GM12878 (cell line): ENCODE measurements around the gene CAMK1. TPM values are rescaled to one million over a fixed set of nuclear protein-coding genes. Genes with fewer than 3 reads are reported as not detected.

ENCODE experiments used
- CHD1 ChIP-seq: IDR thresholded peaks from 2 replicates; pipeline ENCODE4 v1.6.1; 2012; ENCODE audit warnings: low read depth, low read length, improper control_type of control experiment
- GATAD2B ChIP-seq: fragments of 450-650 bp; conservative IDR thresholded peaks from 2 replicates; pipeline ENCODE4 v1.6.1; 2017; ENCODE audit warnings: low read depth, mild to moderate bottlenecking, moderate library complexity
- IKZF1 ChIP-seq: fragments of 450-650 bp; conservative IDR thresholded peaks from 2 replicates; pipeline ENCODE4 v1.6.1; 2017; ENCODE audit warnings: antibody characterized with exemption, mild to moderate bottlenecking
- IRF4 ChIP-seq: IDR thresholded peaks from 2 replicates; pipeline ENCODE4 v1.6.1; 2011; ENCODE audit warnings: low read depth, low read length
- MEF2B ChIP-seq: fragments of 450-650 bp; IDR thresholded peaks from 2 replicates; pipeline ENCODE4 v1.6.1; 2018; ENCODE audit warnings: mild to moderate bottlenecking, moderate library complexity; ENCODE audit not compliant: partially characterized antibody, poor library complexity, severe bottlenecking
- NFIC ChIP-seq: IDR thresholded peaks from 2 replicates; pipeline ENCODE4 v1.6.1; 2012; ENCODE audit warnings: low read depth, mild to moderate bottlenecking, inconsistent platforms, low read length, moderate library complexity
- RCOR1 ChIP-seq: conservative IDR thresholded peaks from 2 replicates; pipeline ENCODE4 v1.6.1; 2012; ENCODE audit warnings: low read depth, low read length, improper control_type of control experiment
- SUPT20H ChIP-seq: IDR thresholded peaks from 2 replicates; pipeline ENCODE4 v1.6.1; 2011; ENCODE audit warnings: low read depth, mild to moderate bottlenecking, low read length, moderate library complexity, borderline replicate concordance; ENCODE audit not compliant: control insufficient read depth
- ZNF207 ChIP-seq: fragments of 450-650 bp; IDR thresholded peaks from 2 replicates; pipeline ENCODE4 v1.6.1; 2014; ENCODE audit warnings: antibody characterized with exemption, mild to moderate bottlenecking, borderline replicate concordance
- polyA plus RNA-seq, 11 experiments: library from polyadenylated mRNA; depleted of rRNA in 4 of 11; unstranded in 6 of 11; stranded (reverse) in 5 of 11; fragments of >200 nt; fragmentation: Nextera tagmentation in 4 of 11; fragmentation: Illumina TruSeq in 1 of 11; extraction: Ambion mirVana in 4 of 11; extraction: Trizol in 1 of 11; gene quantifications; 1 replicate in 1 of 11; 2 replicates in 10 of 11; pipeline versions ENCODE4 v1.2.1 to v1.2.3, GENCODE V29; 2011 to 2016; ENCODE audit warnings: inconsistent platforms in 2 of 11, missing spikeins in 2 of 11, low read depth in 1 of 11
- total RNA-seq, 4 experiments: library from RNA; depleted of rRNA in 3 of 4; stranded (reverse); fragments of >200 nt in 3 of 4; fragmentation: Illumina TruSeq in 1 of 4; extraction: Trizol in 1 of 4; gene quantifications; 2 replicates each; pipeline versions ENCODE4 v1.2.1 to v1.2.3, GENCODE V29; 2013 to 2021
- TF ChIP-seq, protein P1 (sequence below): fragments of 450-650 bp; IDR thresholded peaks from 2 replicates; pipeline ENCODE4 v1.6.1; 2017; ENCODE audit warnings: low read depth, mild to moderate bottlenecking, moderate library complexity
- TF ChIP-seq, protein P2 (sequence below): IDR thresholded peaks from 2 replicates; pipeline ENCODE4 v1.6.1; 2012; ENCODE audit warnings: low read length, inconsistent platforms

The CAMK1 gene
- total and polyA plus RNA-seq, 10 of the 15 experiments (the other 5 are each of a cell fraction or from before 2014, with no cell fraction given): 0.24 to 2.1 (median 0.51) TPM; not detected in 2

DNA sequence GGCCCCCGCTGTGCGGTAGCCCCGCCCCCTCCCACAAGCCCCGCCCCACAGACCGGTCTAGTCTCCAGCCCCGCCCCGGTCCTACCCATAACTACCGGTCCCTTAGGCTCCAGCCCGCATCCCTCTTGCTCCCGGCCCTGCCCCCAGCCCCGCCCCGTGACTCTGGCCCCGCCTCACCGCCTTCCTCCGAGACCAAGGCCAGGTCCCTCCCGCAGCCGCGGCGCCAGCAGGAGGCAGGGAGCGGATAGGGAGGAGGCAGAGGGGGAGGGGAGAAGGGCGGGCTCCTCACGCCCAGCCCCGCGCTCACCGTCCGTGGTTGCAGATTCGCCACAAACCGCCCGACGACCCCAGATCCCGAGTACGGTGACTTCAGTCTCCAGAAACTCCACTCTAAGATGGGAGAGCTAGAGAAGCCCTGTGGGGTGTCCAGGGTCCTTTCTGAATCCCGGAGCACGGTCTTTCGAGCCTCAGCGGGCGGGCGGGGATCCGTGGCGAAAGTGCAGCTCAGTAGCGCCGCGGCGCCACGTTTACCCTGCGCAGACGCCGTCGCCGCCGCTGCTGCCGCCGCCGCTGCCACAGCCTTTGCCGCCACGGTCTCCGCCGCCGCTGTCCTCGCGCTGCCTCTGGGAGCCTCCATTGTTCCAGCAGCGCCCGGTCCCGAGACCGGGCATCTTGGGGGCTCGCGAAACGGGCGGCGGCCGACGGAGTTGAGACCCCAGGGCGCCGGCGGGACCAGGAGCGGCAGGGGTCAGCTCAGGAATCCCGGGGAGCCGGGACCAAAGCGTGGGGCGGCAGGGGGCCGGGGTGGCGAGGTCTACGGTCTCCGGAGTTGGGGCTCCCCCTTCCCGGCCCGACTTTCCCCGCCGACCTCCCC lies 38.3 kb downstream of the CAMK1 start, which contains the start of gene BRPF1 (continued):
- TF ChIP-seq, protein P1, sequence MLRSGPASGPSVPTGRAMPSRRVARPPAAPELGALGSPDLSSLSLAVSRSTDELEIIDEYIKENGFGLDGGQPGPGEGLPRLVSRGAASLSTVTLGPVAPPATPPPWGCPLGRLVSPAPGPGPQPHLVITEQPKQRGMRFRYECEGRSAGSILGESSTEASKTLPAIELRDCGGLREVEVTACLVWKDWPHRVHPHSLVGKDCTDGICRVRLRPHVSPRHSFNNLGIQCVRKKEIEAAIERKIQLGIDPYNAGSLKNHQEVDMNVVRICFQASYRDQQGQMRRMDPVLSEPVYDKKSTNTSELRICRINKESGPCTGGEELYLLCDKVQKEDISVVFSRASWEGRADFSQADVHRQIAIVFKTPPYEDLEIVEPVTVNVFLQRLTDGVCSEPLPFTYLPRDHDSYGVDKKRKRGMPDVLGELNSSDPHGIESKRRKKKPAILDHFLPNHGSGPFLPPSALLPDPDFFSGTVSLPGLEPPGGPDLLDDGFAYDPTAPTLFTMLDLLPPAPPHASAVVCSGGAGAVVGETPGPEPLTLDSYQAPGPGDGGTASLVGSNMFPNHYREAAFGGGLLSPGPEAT: peak; percentile 97
- peak; percentile 99 for TF ChIP-seq ZNF207
- TF ChIP-seq IRF4: no peak
- no peak for TF ChIP-seq SUPT20H
- TF ChIP-seq RCOR1: no peak
- TF ChIP-seq NFIC: no peak
- no peak for TF ChIP-seq CHD1
- TF ChIP-seq, protein P2, sequence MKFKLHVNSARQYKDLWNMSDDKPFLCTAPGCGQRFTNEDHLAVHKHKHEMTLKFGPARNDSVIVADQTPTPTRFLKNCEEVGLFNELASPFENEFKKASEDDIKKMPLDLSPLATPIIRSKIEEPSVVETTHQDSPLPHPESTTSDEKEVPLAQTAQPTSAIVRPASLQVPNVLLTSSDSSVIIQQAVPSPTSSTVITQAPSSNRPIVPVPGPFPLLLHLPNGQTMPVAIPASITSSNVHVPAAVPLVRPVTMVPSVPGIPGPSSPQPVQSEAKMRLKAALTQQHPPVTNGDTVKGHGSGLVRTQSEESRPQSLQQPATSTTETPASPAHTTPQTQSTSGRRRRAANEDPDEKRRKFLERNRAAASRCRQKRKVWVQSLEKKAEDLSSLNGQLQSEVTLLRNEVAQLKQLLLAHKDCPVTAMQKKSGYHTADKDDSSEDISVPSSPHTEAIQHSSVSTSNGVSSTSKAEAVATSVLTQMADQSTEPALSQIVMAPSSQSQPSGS: no peak
- TF ChIP-seq GATAD2B: peak; percentile 91
- TF ChIP-seq IKZF1: peak; percentile 99
- TF ChIP-seq MEF2B: peak; percentile 40
